GM21526 (cell line): ENCODE measurements around the gene TFG.

Experiments
- ATAC-seq: cut with Tn5 transposase; IDR thresholded peaks from one replicate; pipeline ENCODE4 v1.9.1; 2021; ENCODE audit warnings: moderate library complexity; ENCODE audit not compliant: unreplicated experiment, low FRiP score

TFG gene

GRCh38 chr3:100753846-100754245 is 44.6 kb downstream of the TFG start:
- ATAC-seq: no peak

- no peak for ATAC-seq
These were observed 45.5 kb downstream of the TFG start for GRCh38 chr3:100754563-100755334.

DNA sequence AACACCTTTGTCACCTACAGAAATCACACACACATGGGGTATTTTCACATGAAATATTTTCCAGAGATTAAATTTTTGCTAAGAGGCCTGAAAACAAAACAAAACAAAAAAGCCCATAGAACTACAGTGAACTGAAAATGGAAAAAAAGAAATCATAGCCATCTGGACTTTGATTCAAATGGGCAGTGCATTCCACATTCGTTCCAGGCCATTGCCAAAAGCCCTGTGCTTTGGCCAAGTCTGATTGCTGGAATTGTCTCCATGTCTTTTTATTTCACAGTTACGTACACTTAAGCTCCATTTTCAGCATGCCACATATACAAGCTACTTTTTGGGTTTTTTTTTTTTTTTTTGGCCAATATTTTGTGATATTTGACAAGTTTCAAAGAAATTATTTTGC is 47.1 kb downstream of the TFG start:
- ATAC-seq: no peak

- no peak for ATAC-seq
These were observed 49.9 kb downstream of the TFG start for GRCh38 chr3:100759159-100759558.

DNA sequence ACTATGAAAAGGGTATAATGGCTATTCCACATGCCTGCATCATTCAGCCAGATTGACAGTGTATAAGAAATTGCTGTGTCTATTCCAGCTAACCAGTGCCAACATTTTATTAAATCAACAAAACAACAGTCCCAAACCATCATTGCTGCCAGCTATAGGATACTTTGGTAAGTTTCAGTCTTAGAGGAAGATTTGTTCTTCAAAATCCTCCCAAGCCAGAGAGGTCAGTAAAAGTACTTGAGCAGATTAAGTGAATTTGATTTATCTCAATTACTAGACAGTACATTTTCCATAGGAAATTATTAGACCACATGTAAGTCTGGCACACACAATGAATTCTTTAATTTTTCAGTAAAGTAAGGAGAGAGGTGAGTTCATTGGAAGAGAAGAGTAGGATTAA is 50.7 kb downstream of the TFG start:
- no peak for ATAC-seq

GRCh38 chr3:100760377-100760776 is 51.1 kb downstream of the TFG start:
- no peak for ATAC-seq

DNA sequence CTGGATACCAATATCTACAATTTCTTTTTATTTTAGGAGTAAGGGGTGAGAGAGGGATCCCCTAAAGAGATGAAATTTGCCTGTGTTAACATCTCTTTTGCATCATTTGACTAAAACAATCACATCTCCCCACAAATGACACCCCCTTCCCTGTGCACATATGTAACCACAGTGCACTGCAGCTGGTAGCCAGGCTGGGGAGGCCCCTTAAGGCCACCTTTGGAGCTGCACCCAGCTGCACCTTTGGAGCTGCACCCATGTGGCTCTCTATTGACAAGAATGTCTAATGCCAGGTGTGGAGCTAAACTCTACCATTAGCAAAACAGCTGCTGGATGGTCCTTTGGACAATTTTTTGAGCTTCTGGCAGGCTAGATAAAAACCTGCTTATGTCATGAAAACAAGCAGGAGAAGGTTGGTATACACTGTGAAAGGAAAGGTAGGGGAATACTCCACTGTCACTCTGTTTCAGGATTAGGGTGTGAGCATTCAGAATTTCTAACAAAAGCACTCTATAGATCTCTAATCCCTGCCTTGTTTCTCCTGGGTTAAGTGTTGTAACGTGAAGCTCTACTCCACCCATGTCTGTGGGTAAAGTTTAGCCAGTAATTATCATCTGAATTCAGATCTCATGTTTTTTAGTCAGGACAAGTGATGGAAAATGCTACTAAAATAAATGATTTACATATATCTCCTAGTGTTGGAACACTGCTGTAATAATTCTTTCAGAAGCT is 52.1 kb downstream of the TFG start:
- ATAC-seq: peak; percentile 89

GRCh38 chr3:100761951-100762350 is 52.7 kb downstream of the TFG start:
- no peak for ATAC-seq

DNA sequence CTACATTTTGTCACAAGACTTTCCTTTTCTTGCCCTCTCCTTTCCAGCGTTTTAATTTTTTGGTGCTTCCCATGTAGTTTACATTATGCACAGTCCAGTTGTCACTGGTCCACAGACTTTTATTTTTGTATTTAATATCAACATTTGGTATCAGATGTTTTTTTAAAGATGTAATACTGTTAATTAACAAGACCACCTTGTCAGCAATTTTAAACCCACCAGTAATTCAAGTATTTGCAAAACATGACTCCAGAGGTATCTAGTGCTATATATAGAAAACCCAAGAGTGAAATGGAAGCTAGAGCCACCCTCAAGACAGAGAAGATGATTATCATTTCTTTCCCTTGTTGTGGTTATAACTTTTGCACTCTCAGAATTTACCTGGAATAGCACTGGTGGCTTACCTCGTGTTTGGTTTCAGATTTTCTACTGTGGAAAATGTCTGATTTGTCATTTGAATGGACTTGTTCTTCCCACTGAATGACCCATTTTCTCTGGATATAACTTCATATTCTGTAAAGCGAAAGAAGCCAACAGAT is 56.2 kb downstream of the TFG start:
- ATAC-seq: no peak

GRCh38 chr3:100766069-100766468 is 56.8 kb downstream of the TFG start:
- no peak for ATAC-seq

GRCh38 chr3:100769693-100770092 is 60.4 kb downstream of the TFG start:
- ATAC-seq: no peak

DNA sequence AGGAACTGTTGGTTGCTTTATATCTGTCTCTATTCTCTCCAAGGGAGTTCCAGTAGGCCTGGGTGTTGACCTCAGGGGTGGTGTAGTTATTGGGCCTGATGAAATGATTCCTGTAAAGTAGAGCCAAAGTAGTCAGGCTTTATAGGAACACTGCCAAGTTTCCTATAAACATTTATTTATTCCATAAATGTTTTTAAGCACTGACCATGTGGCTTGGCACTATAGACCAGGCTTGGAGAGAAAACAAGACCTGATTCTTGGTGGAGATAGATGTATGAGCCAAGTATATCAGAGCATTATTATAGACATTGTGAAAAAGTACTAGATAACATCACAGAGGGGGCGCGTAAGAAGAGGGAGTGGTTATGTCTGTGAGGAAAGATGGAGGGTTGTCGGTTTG is 65.9 kb downstream of the TFG start:
- ATAC-seq: no peak

DNA sequence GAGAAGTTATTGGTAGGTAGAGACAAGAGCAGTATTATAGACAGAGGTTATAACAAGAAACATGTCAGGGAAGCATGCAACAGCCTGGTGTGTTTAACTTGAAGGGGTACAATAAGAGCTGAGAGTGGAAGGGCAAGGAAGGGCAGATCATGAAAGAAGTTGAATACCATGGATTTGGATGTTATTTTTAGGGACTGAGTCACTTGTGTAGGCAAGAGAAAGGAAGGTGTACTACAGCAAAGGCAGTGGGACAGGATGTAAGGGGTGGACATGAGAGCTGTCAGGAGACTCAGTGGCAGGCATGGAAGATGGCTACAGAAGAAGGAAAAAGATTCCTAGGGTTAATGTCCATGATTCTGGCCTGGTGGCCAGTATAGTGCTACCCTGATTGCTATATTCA is 66.4 kb downstream of the TFG start:
- no peak for ATAC-seq

- ATAC-seq: no peak
These were observed 66.9 kb downstream of the TFG start for GRCh38 chr3:100776097-100776729.

- ATAC-seq: no peak
These were observed 67.5 kb downstream of the TFG start for GRCh38 chr3:100776746-100777145.

DNA sequence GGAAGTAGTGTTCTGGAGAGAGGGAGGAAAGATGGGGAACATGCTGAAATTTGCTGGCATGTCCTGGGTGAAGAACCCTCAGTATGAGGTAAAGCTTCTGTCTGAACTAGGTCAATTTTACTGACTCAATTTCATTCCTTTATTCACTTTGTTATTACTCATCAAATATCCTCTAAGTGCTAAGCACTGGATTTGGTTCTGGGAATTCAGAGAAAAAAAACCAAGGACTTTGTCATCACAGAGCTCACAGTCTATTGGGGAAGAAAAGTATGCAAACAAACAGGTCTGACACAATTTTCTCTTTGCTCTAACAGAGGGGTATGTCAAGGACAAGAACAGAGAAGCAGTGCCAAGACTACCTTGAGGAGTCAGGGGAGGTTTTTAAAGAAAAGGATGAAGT is 68.0 kb downstream of the TFG start:
- no peak for ATAC-seq

- ATAC-seq: no peak
These were observed 70.2 kb downstream of the TFG start for GRCh38 chr3:100779480-100779879.

GRCh38 chr3:100780071-100780622 is 70.9 kb downstream of the TFG start:
- ATAC-seq: no peak

DNA sequence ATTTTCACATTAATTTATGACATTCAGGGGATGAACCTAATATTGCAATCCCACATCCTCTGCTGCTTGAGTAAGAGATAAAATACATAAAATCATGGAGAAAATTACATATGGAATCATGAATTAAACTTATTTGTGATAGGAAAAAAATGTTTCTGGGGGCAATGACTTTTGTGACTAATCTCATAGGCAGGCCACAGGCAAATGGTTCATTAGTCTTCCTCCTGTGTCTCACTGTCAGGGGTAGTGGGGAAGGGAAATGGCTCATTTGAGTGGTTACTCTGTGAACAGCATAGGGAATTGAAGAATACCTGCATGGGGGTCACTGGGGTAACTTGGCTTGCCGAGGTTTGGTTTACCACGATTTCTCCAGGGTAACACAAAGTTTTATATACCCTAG is 72.0 kb downstream of the TFG start:
- no peak for ATAC-seq

- no peak for ATAC-seq
These were observed 73.1 kb downstream of the TFG start for GRCh38 chr3:100782348-100782747.

- no peak for ATAC-seq
These were observed 73.6 kb downstream of the TFG start for GRCh38 chr3:100782906-100783305.
